Anterior cingulate cortex (tissue), 58 donors: Measurements from ENCODE around the gene UBE2D3.

Experiments used
- DNase-seq, 58 donors: peaks; one replicate each; lab custom pipeline; 2025; lab: John Stamatoyannopoulos, UW

The UBE2D3 gene

DNA sequence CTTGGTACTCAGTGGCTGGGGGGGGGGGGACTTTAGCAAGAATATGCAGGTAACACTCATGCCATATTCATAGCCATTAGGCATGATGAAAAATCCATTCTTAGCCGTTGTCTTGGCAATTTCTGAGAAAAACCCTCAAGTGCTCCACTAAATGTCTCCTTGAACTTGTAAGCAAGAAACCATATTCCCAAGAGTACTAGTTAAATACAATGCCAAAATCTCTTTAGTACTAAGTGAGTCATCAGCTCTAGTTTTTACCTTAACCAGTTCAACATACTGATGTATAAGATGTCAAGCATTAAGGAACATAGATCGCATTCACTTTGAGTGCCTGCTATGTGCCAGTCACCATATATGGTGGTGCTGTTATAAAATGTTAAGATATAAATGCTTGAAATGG, 27.5 kb downstream of the UBE2D3 start:
- no peak for DNase-seq

DNA sequence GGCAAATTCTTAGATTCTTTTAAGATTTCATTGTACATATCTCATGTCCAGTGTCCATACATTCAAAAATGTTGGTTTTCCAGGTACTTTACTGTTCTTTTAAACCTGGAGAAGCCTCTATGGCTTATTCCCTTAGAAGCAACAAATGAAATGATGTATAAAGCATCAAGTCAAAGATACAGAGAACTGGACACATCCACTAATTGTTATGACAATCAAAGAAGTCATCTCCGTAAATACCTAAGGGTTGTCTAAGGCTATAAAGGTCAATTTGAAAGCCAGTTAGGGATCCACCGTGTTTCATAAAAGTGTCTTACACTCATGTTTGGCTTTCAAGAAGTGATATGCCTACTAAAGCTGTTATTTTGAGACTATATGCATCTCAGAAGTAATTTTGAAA, 32.4 kb downstream of the UBE2D3 start:
- DNase-seq, result no peak

DNA sequence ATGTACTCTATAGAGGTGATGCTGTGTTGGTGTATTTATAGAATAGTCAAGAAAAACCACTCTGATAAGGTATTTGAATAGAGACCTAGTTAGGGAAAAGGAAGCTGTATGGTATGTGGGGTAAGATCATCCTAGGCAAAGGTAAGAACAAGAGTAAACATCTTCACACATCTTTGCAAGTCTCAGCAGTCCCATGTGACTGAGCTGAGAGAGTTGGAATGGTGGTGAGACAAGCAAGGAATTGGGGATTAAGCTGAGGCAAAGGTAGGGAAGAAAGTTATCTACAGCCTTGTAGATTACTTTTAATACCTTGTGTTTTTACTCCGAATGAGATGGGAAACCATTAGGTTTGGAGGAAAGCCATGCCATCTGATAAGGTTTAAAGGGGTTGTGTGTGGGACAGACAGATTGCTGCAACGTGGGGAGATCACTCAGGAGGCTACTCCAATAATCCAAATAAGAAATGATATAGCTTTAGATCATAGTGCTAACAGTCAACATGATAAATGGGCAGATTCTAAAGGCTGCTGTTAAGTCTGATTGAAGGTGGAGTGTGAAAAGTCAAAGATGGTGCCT, 34.9 kb downstream of the UBE2D3 start:
- DNase-seq, result no peak

DNA sequence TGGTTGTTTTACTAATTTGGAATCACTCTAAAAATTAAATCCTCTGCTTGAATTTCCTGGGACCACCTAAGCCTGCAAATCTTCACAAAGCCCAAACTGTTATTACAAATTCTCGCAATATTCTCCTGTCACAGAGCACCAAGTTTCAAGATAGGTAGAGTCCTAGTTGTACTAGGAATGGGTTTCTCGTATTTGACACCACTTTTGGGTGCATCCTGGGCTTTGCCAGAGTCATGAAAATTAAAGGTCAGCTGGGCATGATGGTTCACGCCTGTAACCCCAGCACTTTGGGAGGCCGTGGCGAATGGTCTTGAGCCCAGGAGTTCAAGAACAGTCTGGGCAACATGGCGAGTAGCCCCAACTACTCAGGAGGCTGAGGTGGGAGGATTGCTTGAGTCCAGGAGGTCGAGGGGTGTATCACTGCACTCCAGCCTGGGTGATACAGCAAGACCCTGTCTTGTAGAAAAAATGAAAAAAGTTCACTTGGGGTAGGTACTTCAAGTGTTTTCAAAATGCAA, 36.0 kb downstream of the UBE2D3 start:
- peak in 1 of 58 donors; percentile 1 for DNase-seq

DNA sequence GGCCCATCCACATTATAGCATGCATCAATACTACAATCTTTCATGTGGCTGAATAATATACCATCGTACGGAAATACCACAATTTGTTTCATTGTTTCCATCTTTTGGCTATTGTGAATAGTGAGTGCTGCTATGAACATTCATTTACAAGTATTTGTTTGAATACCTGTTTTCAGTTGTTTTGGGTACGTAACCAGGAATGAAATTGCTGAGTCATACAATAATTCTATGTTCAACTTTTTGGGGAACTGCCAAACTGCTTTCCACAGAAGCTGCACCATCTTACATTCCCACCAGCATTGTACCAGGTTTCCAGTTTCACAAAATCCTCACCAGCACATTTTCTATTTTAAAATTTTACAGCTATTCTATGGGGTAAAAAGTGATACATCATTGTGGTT, 38.0 kb downstream of the UBE2D3 start:
- no peak for DNase-seq

DNA sequence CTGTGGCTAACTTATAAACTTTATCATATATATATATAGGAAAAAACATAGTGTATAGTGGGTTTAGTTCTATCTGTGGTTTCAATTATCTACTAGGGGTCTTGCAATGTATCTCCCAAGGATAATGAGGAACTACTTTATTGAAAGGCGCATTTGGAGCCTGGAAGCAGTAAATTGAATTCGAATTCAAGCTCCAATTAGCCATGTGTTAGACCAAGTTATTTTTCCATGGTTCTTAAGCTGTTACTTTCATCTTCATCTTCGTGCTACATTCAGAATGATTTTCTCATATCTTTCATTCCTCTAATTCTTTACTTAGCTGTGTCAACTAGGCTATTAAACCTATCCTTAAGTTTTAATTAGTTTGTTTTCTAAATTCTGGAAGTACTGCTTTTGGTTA, 39.4 kb downstream of the UBE2D3 start:
- DNase-seq, result no peak

DNA sequence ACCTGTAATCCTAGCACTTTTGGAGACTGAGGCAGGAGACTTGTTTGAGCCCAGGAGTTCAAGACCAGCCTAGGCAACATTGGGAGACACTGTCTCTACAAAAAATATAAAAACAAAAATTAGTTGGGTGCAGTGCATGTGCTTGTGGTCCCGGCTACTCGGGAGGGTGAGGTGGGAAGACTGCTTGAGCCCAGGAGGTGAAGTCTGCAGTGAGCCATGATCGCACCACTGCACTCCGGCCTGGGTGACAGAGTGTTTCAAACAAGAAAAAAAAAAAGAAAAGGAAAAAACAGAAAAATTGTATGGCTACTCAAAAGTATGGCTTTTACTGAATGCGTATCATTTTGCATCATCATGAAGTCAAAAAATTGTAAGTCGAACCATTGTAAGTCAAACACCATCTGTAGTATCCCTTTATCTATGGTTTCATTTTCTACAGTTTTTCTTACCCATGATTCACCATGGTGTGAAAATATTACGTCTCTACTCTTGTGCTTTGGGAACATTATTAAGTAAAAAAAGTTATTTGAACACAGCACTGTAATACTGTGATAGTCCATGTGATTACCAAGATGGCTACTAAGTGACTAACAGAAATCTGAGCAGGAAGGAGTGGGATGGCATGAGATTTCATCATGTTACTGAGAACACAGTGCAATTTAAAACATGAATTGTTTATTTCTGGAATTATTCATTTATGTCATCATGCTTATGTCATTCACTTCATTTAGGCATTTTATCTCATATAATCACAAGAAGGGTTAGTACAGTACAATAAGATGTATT, 40.1 kb downstream of the UBE2D3 start:
- DNase-seq, result no peak

DNA sequence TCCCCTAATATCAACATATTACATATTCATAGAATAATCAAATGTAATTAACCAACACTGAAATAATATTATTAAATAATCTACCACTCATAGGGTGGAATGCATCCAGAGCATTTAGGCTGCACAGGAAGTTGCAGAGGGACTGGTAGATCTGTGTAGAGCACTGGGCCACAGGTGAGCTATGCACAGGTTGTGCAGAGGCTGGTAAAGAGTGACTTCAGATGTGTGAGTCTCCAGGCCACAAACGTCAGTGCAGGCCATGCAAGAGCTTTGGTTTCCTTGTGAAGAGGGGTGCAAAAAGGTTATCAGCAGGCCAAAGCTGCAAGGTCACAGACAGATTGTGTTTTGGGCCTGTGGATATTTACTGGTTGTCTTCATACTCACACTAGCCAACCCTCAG, 41.1 kb downstream of the UBE2D3 start:
- DNase-seq, result no peak

DNA sequence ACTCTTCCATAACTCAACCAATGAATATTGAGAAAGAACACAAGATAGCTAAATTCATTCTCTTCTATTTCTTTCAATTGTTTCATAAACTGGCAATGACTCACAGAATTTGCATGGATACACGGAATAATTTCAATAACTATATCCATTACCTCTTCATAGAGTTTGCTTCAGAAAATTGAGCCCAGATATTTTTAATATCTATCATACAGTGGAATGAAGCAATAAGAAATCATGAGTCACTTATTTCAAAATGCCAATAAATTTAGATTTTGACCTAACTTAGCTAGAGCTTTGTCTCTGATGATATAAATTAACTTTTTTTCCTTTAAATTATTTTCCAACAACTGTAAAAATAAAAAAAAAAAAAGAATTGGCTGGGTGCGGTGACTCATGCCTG, 44.3 kb downstream of the UBE2D3 start:
- no peak for DNase-seq

DNA sequence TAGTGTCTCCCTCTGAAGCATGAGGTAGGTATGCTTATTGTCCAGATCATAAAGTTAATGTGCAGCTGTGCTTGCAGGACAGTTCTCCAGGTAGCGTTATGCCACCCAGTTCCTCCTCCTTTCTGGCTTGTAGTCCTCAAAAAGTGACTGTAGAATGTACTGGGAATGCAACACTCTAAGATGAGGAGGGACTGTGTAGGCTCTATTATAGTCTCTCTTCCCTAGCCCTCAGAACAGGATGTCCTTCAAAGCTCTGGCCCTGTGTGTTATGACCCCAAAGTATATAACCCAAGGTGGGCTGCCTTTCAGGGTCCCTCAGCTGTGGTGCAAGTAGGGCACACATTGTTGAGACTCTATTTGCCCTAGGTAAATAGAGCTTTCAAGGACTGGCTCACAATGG, 45.8 kb downstream of the UBE2D3 start:
- DNase-seq, result no peak

DNA sequence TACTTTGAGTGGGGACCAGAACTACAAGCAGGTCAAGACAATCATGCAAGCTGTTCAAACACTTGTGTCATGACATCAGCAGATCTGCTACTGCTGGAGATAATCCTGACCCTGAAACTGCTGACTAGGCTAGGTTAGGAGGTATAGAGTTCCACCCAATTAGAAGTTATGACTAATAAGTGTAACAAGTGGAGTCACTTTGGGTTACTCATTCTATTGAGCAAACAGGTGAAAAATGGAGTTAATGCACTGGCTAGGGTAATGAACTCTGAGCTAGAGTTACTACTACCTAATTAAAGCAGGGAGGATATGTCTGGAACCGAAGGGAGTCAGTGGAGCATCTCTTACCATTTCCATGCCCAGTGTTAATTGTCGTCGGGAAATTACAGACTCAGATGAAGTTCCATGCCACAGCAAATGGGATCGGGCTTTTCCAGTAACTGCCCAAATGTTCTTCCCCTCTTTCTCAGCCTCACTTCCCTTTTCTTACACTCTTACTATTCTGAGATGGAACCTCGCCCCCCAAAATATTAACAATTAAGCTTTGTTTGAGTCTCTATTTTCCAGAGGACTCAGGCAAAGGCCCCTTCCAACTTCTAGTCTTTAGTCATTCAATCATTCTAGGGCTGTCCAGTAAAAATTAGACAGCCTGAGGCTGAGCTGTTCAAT, 46.7 kb downstream of the UBE2D3 start:
- DNase-seq, result no peak

DNA sequence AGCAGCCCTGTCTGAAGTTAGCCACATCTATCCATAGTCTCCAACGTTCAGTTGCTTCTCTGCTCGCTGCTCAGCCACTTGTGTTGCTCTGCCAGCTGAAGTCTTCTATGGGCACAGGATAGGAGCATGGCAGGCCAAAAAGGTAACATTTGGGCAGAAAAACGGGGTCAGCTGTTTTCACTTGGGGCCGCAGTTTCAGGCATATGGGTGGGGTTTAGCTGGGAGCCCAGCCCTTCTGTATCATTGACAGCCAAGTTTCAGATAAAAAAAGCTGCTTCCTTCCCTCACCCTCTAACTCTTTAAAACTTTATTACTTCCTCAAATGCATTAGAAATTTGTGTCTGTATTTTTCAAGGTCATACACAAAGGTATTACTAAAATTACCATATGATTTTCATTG, 48.1 kb downstream of the UBE2D3 start:
- no peak for DNase-seq

DNA sequence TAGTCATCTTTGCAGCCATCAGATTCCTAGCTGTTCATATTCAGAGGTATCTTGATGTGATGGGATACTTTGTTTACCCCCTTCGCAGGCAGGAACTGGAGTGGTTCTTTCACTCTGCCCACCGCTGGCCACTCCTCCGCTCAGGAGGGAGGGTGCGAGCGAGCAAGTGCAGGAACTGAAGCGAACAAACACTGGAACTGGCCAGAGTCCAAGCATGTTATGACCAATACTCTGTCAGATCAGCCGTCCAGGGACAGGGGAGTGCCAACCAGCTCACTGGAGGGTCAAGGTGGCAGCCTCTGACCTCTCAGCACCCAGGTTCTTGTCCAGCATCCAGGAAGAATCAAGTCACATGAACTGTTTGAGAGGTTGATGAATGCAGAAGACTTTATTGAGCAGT, 48.6 kb downstream of the UBE2D3 start:
- DNase-seq, result no peak

DNA sequence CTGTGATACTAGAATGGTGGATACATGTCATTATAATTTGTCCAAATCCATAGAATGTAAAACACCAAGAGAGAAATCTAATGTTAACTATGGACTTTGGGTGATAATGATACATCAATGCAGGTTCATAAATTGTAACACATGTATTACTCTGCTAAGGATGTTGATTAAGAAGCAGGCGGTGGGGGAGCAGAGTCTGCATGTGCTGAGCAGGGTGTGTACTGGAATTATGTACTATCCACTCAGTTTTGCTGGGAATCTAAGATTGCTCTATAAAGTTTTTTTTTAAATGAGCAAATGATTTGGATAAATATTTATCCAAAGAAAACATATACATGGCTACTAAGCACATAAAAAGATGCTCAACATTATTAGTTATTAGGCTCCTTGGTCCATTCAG, 51.5 kb downstream of the UBE2D3 start:
- no peak for DNase-seq

DNA sequence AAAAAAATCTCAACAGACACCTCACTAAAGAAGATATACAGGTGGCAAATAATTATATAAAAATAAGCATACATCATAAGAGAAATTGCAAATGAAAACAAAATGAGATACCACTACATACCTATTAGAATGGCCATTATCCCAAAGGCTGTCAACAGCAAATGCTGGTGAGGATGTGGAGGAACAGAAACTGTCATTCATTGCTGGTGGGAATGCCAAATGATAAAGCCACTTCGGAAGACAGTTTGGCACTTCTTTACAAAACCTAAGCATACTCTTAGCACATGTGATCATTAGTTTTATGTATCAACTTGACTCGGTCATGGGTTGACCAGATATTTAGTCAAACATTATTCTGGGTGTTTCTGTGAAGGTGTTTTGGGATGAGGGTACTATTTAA, 53.1 kb downstream of the UBE2D3 start:
- DNase-seq, result no peak

DNA sequence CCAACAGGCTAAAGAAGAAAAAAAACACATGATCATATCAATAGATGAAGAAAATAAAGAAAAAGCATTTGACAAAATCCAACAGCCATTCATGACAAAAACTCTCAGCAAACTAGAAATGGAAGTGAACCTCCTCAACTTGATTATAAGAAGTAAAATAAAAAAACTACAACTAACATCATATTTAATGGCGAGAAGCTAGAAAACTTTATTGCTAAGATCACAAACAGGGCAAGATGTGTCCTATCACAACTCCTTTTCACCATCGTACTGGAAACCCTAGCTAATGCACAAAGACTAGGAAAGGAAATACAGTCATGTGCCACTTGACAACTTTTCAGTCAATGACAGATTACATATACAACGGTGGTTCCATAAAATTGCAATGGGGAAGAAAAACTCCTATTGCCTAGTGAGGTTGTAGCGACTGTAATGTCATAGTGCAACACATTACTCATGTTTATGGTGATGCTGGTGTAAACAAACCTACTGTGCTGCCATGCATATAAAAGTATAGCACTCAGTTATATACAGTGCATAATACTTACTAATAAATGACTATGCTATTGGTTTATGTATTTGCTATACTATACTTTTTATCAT, 54.5 kb downstream of the UBE2D3 start:
- no peak for DNase-seq

DNA sequence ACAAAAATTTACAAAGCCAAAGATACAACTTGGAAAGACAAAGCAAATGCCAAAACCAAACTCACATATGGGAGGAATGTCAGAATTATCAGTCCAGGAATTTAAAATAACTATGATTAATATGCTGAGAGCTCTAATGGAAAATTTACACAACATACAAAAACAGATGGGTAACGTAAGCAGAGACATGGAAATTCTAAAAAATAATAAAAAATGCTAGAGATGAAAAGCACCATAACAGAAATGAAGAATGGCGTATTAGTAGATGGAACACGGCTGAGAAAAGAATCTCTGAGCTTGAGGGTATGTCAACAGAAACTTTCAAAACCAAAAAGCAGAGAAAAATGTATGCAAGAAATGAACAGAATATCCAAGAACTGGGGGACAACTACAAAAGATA, 62.5 kb downstream of the UBE2D3 start:
- DNase-seq, result no peak

DNA sequence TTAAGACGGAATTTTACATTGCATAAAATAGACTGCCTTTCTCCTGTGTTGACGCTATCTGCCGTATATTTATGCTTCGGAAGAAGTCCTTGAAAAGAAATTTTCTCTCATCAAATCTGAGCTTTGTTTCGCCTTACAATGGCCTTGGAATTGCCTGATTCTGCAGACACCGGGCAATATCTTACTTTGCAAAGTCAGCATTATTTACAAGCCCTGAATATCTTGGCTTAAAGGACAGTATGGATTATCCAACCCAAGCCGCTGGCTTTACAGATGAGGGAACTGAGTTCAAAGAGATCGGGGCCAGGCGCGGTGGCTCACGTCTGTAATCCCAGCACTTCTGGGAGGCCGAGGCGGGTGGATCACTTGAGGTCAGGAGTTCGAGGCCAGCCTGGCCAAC, 65.4 kb downstream of the UBE2D3 start:
- no peak for DNase-seq

DNA sequence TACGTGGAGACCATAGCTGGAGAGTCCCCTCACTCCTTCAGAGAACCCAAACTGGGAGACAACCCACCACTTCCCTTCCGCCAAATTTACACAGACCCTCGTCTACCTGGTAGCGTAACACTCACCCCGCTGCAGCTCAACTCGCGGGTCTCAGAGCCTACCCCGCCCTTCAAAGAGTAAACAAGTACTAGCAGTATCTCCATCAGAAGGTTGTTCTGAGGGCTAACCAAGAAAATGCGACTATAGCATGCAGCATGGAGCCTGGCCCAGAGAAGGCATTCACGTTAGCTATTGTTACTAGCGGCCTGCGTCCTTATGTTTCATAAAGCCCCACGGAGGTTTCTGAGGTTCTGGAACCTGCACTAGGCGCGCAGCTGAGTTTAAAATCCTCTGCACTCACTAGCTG, 66.1 kb downstream of the UBE2D3 start:
- peak in 14 of 58 donors; percentile 12 to 75 (median 50) for DNase-seq

DNA sequence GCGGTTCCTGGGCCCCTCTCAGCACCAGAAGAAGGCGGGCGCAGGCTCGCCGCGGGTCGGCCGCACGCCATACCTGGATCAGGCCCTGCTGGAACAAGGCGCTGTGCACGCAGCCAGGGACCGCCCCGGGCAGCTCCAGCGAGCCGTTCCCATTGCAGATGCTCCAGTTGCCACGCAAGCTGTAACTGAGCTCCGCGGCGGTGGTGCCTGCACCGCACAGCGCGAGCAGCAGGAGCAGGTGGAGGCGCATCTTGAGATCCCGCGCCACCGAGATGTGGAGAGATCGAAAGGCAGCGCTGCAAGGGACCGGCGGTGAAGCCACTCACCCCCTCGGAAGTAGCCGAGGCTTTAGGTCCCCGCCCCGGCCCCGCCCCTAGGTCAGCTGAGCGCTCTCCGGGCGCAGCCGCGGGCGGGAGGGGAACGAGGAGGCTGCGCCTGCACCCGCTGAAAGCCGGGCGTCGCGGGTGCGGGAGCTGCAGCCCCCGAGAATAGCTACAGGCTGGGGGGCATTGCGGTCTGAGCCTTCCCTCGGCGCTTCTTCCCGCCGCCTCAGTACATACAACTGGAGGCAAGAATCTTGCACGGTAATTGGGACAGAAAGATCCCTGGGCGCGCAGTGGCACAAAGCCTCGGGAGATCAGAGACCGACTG, 66.6 kb downstream of the UBE2D3 start, which contains the start of gene MANBA:
Gene MANBA (minus strand): TSS at position 324 of the 651 bp plus-strand sequence. CDS start 74 bp downstream, at position 250.
- peak; percentile 11 to 89 (median 79) for DNase-seq
